ENCODE data around the gene CFD. TPM values are rescaled to one million over a fixed set of nuclear protein-coding genes. Genes with fewer than 3 reads are reported as not detected.

Gene CFD
- total and polyA plus RNA-seq, 10 of the 15 experiments (the other 5 are each of a cell fraction or from before 2014, with no cell fraction given), result 0.05 to 1.1 (median 0.38) TPM; not detected in 4

DNA sequence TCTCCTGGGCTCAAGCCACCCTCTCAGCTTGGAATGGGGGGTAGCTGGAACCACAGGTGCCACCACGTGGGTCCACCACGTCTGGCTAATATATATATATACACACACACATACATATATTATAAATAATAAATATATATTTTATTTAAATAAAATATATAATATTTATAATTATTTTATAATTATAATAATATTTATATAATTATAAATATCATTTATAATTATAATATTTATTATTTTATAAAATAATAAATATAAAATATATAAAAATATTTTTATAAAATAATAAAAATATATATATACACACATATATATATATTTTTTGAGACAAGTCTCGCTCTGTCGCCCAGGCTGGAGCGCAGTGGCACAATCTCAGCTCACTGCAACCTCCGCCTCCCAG lies 4.9 kb upstream of the CFD start:
- no peak for FAIRE-seq
- H3K4me2 ChIP-seq (ENCODE audit: control insufficient read depth, insufficient read depth), result no peak overlapping the region
- RAD21 ChIA-PET (ENCODE audit: unreplicated experiment), result interaction anchor here (0.7 kb wide), 1 partner anchor 74 kb away, joined by 3 read pairs; no protein-coding TSS in a partner anchor

DNA sequence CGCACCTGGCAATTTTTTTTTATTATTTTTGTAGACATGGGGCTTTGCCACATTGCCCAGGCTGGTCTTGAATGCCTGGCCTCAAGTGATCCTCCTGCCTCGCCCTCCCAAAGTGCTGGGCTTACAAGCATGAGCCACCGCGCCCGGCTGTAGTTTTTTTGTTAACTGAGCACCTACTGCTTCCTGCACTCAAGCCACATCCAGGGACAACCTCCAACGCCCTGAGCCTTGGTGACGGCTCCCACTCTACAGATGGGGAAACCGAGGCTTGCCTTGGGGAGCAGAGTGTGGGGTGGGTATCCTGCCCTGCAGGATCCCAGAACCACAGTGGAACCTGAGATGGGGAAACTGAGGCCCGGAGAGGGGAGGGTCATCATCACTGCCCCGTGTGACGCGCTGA lies 4.3 kb upstream of the CFD start:
- Histone ChIP-seq H3K27me3 (replicated peaks in 1 of 2; ENCODE audit: control insufficient read depth in 2 of 2, insufficient read depth in 2 of 2, low read length in 1 of 2) (no peaks in the 10 kb centered on the region; a peak in 1 of 4 replicates), H3K9me3 (replicated peaks; ENCODE audit: control insufficient read depth, insufficient read depth, low read length) (no peaks in the 10 kb centered on the region), H3K4me1 (ENCODE audit: control insufficient read depth, insufficient read depth, low read length) (no peaks in the 10 kb centered on the region), H3K79me2 (ENCODE audit: control insufficient read depth, insufficient read depth, low read length) (no peaks in the 10 kb centered on the region), H3K36me3 (ENCODE audit: control insufficient read depth in 2 of 2, insufficient read depth in 2 of 2, low read length in 1 of 2) (no peaks in the 10 kb centered on the region), H3K27ac (ENCODE audit: control insufficient read depth, insufficient read depth) (no peak overlapping the region), H3K4me3 (no peak overlapping the region), H2AFZ (ENCODE audit: control insufficient read depth, low read depth, low read length) (no peak overlapping the region), H3K4me2 (ENCODE audit: control insufficient read depth, insufficient read depth) (no peak overlapping the region), H3K9ac (ENCODE audit: control insufficient read depth, insufficient read depth, low read length) (no peak overlapping the region), H4K20me1 (ENCODE audit: control insufficient read depth, insufficient read depth) (no peaks in the 10 kb centered on the region)
- TF ChIP-seq CREM (IDR thresholded peaks at IDR 0.05; ENCODE audit: low read depth) (no peak), YBX1 (IDR thresholded peaks at IDR 0.05) (no peak), NFIC (IDR thresholded peaks at IDR 0.05; ENCODE audit: low read depth, low read length) (no peak), NR2F1 (conservative IDR thresholded peaks at IDR 0.05) (no peak)
- in situ Hi-C loops (cut with MboI), result loop anchor here (5.0 kb wide), 2 partner anchors 67 to 132 kb away; no protein-coding TSS in a partner anchor
- intact Hi-C loops (cut with micrococcal nuclease; ENCODE audit: unreplicated experiment), result no loop called here
- ChIA-PET SMC1A (ENCODE audit: uncharacterized antibody, unreplicated experiment) (interaction anchor here (0.9 kb wide), 1 partner anchor 129 kb away, joined by 3 read pairs; the partner anchor contains the start of gene WDR18), POLR2A (no interaction called here), RAD21 (ENCODE audit: unreplicated experiment) (no interaction called here), CTCF (interaction anchor here (0.7 to 2.2 kb wide), 2 partner anchors 9 to 129 kb away, joined by 3 to 8 read pairs; partner anchors contain the start of gene WDR18)
- FAIRE-seq (no peak), ATAC-seq (no peak), DNase-seq (ENCODE audit: low read depth, low spot score) (no peak)
- 70% methylated on average over 12 of the region's 12 CpGs for WGBS (ENCODE audit: insufficient coverage, insufficient replicate concordance, low lambda C conversion rate, missing lambda C conversion rate)
- no TSS peak for BruUV-seq (replicated peaks)

More for the DNA sequence above, 4.9 kb upstream of the CFD start:
- SMC1A ChIA-PET (ENCODE audit: uncharacterized antibody, unreplicated experiment), result interaction anchor here (0.6 to 0.9 kb wide), 2 partner anchors 11 to 130 kb away, joined by 3 read pairs; partner anchors contain the start of gene WDR18
- no peak overlapping the region for H2AFZ ChIP-seq (ENCODE audit: control insufficient read depth, low read depth, low read length)
- no peaks in the 10 kb centered on the region for H3K9me3 ChIP-seq (replicated peaks; ENCODE audit: control insufficient read depth, insufficient read depth, low read length)
- POLR2A ChIA-PET, result no interaction called here
- WGBS (ENCODE audit: insufficient coverage, insufficient replicate concordance, low lambda C conversion rate, missing lambda C conversion rate), result 41% methylated on average over 6 of the region's 6 CpGs
- in situ Hi-C loops (cut with MboI) (no loop called here), intact Hi-C loops (cut with micrococcal nuclease; ENCODE audit: unreplicated experiment) (no loop called here)
- no peaks in the 10 kb centered on the region for H3K36me3 ChIP-seq (ENCODE audit: control insufficient read depth in 2 of 2, insufficient read depth in 2 of 2, low read length in 1 of 2)
- DNase-seq (ENCODE audit: low read depth, low spot score), result no peak
- H3K4me3 ChIP-seq, result no peak overlapping the region
- no peaks in the 10 kb centered on the region for H3K4me1 ChIP-seq (ENCODE audit: control insufficient read depth, insufficient read depth, low read length)
- H4K20me1 ChIP-seq (ENCODE audit: control insufficient read depth, insufficient read depth), result no peaks in the 10 kb centered on the region
- TF ChIP-seq ZNF217 (IDR thresholded peaks at IDR 0.05), result no peak
- TF ChIP-seq TCF7 (IDR thresholded peaks at IDR 0.05; ENCODE audit: borderline replicate concordance), result no peak
- no peak for TF ChIP-seq SMC3 (IDR thresholded peaks at IDR 0.05; ENCODE audit: borderline replicate concordance, low read length)
- no TSS peak for BruUV-seq (replicated peaks)
- CTCF ChIA-PET, result interaction anchor here (2.2 kb wide), 1 partner anchor 9 kb away, joined by 8 read pairs; no protein-coding TSS in a partner anchor
- no peaks in the 10 kb centered on the region for H3K79me2 ChIP-seq (ENCODE audit: control insufficient read depth, insufficient read depth, low read length)
- no peak for ATAC-seq
- no peak overlapping the region for H3K9ac ChIP-seq (ENCODE audit: control insufficient read depth, insufficient read depth, low read length)
- no peaks in the 10 kb centered on the region for H3K27me3 ChIP-seq (replicated peaks in 1 of 2; ENCODE audit: control insufficient read depth in 2 of 2, insufficient read depth in 2 of 2, low read length in 1 of 2)
- H3K27ac ChIP-seq (ENCODE audit: control insufficient read depth, insufficient read depth), result no peak overlapping the region
